Colonic mucosa (tissue), 4 donors: ENCODE results near the gene TGFBR2. TPM values are rescaled to one million over a fixed set of nuclear protein-coding genes. Genes with fewer than 3 reads are reported as not detected.
A peak's percentile ranks its signal among the peaks of the same experiment; 100 is the strongest.

Experiments
- DNase-seq: peaks from one replicate; pipeline ENCODE4 v3.0.0-alpha.2; 2020
- H3K27ac ChIP-seq: fragments of 200-600 bp; one replicate; pipeline ENCODE4 v1.8.0; 2021
- H3K27me3 ChIP-seq: fragments of 200-600 bp; one replicate; pipeline ENCODE4 v1.8.0; 2021
- H3K36me3 ChIP-seq: fragments of 200-600 bp; one replicate; pipeline ENCODE4 v1.8.0; 2021
- H3K4me1 ChIP-seq: fragments of 200-600 bp; one replicate; pipeline ENCODE4 v1.8.0; 2021; ENCODE audit warnings: mild to moderate bottlenecking
- H3K4me3 ChIP-seq: fragments of 200-600 bp; one replicate; pipeline ENCODE4 v1.8.0; 2021
- H3K9ac ChIP-seq, 2 donors: one replicate each; pipeline ENCODE4 v1.7.0; 2013; ENCODE audit warnings: control low read depth in 2 of 2, low read depth in 2 of 2, low read length in 2 of 2
- H3K9me3 ChIP-seq: fragments of 200-600 bp; one replicate; pipeline ENCODE4 v1.8.0; 2021
- intact Hi-C: fragments of 100-400 bp; cut with DNase I; formaldehyde crosslinking; loops from one replicate; pipeline ENCODE4 v1.14.1; 2022
- total RNA-seq, 2 donors: library from RNA; stranded (reverse); fragmentation: NEBNext Ultra II Directional in 1 of 2; extraction: Animal tissue kit (Norgen Biotek cat#: 25700) in 1 of 2; gene quantifications; one replicate each; pipeline ENCODE4 v1.2.1, GENCODE V29; 2021
- TF ChIP-seq, protein P1 (sequence below): fragments of 200-600 bp; IDR thresholded peaks from one replicate; pipeline ENCODE4 v1.8.0; 2022; ENCODE audit warnings: antibody characterized with exemption, mild to moderate bottlenecking
- donor health status: healthy.
- donor health status: DM: no; HTN: no; CAD: no.
- donor health status: DM: no; HTN: no; CAD: no.

Gene TGFBR2
- total RNA-seq, 2 donors from 2014 or later: 32.4 to 53.5 TPM

DNA sequence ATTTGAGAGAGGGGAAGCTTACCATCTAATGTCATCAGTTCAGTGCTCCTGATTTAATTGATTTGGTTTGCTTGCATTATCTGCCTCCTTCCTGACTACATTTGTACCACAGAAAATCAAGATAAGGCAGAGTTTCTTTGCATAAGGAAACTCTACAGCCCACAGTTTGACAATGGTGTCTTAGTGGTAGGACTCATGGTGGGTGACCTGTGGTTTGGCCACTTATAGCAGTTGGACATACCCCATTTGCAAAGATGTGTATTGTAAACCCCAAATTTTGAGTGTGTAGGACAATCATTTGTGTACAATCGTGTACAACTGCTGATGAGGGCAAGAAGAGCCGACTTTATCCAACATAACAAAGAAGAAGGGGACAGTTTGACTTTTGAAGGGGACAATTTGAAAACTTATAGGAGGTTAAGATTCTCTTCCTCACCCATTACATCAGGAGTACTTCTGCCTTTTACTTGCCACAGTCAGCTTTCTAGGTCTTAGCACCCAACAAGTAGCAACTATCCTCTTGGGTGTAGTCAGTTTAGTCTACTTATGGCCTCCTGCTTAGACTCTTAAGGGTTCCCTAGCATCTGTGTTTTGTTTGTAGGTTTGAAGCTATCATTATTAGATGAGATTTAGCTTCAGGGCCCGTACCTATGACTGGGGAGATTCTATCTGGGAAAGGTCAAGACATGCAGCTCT is 6.2 kb downstream of the TGFBR2 start:
- TF ChIP-seq, protein P1, sequence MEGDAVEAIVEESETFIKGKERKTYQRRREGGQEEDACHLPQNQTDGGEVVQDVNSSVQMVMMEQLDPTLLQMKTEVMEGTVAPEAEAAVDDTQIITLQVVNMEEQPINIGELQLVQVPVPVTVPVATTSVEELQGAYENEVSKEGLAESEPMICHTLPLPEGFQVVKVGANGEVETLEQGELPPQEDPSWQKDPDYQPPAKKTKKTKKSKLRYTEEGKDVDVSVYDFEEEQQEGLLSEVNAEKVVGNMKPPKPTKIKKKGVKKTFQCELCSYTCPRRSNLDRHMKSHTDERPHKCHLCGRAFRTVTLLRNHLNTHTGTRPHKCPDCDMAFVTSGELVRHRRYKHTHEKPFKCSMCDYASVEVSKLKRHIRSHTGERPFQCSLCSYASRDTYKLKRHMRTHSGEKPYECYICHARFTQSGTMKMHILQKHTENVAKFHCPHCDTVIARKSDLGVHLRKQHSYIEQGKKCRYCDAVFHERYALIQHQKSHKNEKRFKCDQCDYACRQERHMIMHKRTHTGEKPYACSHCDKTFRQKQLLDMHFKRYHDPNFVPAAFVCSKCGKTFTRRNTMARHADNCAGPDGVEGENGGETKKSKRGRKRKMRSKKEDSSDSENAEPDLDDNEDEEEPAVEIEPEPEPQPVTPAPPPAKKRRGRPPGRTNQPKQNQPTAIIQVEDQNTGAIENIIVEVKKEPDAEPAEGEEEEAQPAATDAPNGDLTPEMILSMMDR: no peak
- intact Hi-C loops: no loop called here
- no peaks in the 10 kb centered on the region for H3K27me3 ChIP-seq
- no peak overlapping the region for H3K4me3 ChIP-seq
- H3K27ac ChIP-seq: peak overlapping the region; percentile 13
- no peaks in the 10 kb centered on the region for H3K4me1 ChIP-seq
- DNase-seq: no peak
- no peaks in the 10 kb centered on the region for H3K36me3 ChIP-seq
- H3K9ac ChIP-seq: peak overlapping the region in 1 of 2 donors; percentile 4
- no peaks in the 10 kb centered on the region for H3K9me3 ChIP-seq

DNA sequence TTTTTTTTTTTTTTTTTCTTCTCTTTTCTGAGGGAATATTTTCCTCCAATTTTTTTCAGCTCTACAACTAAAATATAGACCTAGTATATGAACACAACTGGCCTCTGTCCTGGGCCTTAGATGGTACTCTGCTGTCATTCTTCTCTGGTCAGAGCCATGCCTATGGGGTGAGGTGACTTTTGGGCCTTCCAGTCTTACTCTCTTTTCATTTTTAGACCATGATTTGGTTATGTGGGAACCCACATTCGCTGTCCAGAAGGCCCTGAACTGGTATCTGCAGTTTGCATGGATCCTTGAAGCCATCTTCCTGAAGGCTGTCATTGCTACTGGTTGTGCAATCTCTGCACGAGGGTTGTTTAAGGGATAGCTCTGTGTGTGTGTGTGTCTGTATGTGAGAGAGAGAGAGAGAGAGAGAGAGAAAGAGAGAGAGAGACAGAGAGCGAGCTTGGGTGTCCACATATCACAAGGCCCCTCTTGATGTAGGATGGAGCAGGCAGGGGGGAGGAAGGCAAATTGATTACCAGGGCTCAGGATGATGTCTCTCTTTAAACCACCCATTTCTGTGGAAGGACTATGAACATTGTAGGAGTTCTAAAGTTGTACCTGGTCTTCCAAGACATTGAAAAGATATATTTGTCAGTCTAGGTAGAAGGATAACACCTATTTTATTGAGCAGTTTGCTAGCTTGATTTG is 6.9 kb downstream of the TGFBR2 start:
- no peak overlapping the region for H3K4me3 ChIP-seq

DNA sequence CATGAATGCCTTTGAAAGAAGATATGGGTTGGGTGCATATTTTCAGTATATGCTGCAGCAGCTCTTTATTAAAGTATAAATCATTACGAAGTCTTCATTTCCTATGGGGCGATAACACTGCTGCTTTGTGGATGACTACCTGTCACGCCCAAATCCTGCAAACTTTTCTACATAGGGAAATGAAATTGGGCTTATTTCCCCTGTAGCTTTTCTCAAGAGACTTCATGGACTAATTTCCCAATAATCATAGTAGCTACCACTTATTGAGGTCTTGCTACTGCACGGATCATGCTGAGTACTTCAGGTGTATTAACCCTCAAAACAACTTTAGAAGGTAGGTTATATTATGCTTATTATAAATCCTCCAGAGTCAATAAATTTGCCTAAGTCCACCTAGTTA is 8.0 kb downstream of the TGFBR2 start:
- H3K4me1 ChIP-seq: no peaks in the 10 kb centered on the region
- intact Hi-C loops: no loop called here
- H3K4me3 ChIP-seq: no peak overlapping the region
- no peak overlapping the region for H3K9ac ChIP-seq
- H3K36me3 ChIP-seq: no peaks in the 10 kb centered on the region
- H3K27me3 ChIP-seq: no peaks in the 10 kb centered on the region
- no peak overlapping the region for H3K27ac ChIP-seq
- TF ChIP-seq, protein P1: no peak
- H3K9me3 ChIP-seq: no peaks in the 10 kb centered on the region
- DNase-seq: no peak

More for the DNA sequence above, 6.9 kb downstream of the TGFBR2 start:
- intact Hi-C loops: no loop called here
- H3K36me3 ChIP-seq: no peaks in the 10 kb centered on the region
- no peak overlapping the region for H3K9ac ChIP-seq
- no peaks in the 10 kb centered on the region for H3K4me1 ChIP-seq
- no peaks in the 10 kb centered on the region for H3K9me3 ChIP-seq
- no peak overlapping the region for H3K27ac ChIP-seq
- H3K27me3 ChIP-seq: no peaks in the 10 kb centered on the region
- TF ChIP-seq, protein P1: no peak
- no peak for DNase-seq

DNA sequence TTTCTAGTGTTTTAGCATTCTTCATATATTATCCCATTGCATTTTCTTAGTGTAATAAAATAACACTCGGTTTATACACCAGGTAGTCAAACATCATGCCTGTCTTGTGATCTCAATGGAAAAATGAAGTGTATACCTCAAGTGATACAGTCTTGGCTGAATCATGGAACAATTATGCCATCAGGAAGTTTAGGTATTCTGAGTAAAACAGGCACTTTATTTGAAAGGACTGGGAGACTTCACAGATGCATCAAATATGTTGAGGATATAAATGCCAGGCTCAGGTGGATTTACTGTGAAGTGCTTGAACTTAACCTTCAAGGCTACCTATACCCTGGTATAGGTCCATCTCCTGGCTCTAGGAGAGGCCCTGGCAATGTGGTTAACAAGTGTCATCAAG is 8.5 kb downstream of the TGFBR2 start:
- intact Hi-C loops: no loop called here
- no peak for DNase-seq
- Histone ChIP-seq H3K4me3 (no peak overlapping the region), H3K27ac (no peak overlapping the region), H3K36me3 (no peaks in the 10 kb centered on the region), H3K9ac (no peak overlapping the region), H3K9me3 (no peaks in the 10 kb centered on the region), H3K4me1 (no peaks in the 10 kb centered on the region), H3K27me3 (no peaks in the 10 kb centered on the region)
- TF ChIP-seq, protein P1: no peak

DNA sequence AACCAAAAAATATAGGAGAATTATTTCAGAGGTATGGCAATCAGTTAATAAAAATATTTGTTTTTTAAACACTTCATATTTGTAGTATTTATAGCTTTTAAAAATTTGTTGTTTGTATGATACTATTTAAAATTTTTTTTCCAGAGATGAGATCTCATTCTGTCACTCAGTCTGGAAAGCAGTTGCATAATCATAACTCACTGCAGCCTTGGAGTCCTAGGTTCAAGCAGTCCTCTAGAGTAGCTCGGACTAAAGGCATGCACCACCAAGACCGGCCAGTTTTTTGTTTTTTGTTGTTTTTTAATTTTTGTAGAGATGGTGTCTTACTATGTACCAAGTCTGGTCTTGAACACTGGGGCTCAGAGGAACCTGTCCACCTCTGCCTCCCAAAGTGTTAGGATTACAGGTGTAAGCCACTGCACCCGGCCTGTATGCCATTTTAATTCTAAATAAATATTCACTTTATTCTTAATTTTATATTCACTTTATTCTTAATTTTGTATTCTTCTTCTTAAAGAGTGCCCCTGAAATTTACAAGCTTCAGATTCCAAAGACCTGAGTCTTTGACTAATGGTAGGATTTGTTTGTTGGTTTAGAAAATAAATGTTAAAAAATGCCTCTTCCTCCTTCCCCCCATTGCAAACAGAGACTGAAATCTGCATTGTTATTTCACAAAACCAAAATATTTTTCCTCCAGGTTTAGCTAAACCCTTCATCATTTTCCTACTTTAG is 9.4 kb downstream of the TGFBR2 start:
- no peak overlapping the region for H3K9ac ChIP-seq
- no peaks in the 10 kb centered on the region for H3K9me3 ChIP-seq
- no peaks in the 10 kb centered on the region for H3K36me3 ChIP-seq
- DNase-seq: no peak
- H3K27me3 ChIP-seq: no peaks in the 10 kb centered on the region
- TF ChIP-seq, protein P1: no peak
- H3K27ac ChIP-seq: no peak overlapping the region
- intact Hi-C loops: no loop called here
- H3K4me1 ChIP-seq: no peaks in the 10 kb centered on the region
- H3K4me3 ChIP-seq: no peak overlapping the region
